Measurements from ENCODE around the gene NUBP1.

DNA sequence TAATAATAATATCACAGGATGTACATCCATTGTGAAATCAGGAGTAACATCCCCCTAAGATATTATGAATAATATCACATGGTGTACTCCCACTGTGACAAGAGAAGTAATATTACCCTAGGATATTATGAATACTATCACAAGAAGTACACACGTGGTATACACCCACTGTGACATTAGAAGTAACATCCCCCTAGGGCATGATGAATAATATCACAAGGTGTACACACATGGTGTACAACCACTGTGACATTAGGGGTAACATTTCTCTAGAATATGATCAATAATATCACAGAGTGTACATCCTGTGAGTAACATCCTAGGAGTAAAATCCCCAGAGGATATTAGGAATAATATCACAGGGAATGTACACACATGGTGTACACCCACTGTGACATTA is 43.9 kb upstream of the NUBP1 start:
- TF ChIP-seq CTCF (IDR thresholded peaks at IDR 0.05) (no peak), POLR2A (IDR thresholded peaks at IDR 0.05) (no peak)
